Right renal pelvis (tissue), 4 donors: ENCODE results near the gene TTC21A. TPM values are rescaled to one million over a fixed set of nuclear protein-coding genes. Genes with fewer than 3 reads are reported as not detected.

ENCODE experiments used
- polyA plus RNA-seq, 4 donors: library from polyadenylated mRNA; unstranded; fragments of 120-200 nt; gene quantifications; one replicate each; pipeline ENCODE4 v1.2.1, GENCODE V29; 2013; ENCODE audit not compliant: insufficient read length in 4 of 4

The TTC21A gene
- polyA plus RNA-seq, 4 donors, result 5.9 to 10.9 (median 7.5) TPM

Other genes with a start within 250 kb of the TTC21A start
- gene SCN11A, start 55.7 kb upstream of the TTC21A start, polyA plus RNA-seq, result 1 to 10 TPM in 1 of 4 donors, under 1 TPM in 3; 0.80 to 1.0 (median 0.94) TPM
- 100 to 1,000 TPM in 2 of 4 donors, 10 to 100 TPM in 2; 79.7 to 104 (median 100) TPM for gene WDR48, start 55.7 kb upstream of the TTC21A start, polyA plus RNA-seq
- 10 to 100 TPM; 63.2 to 71.7 (median 65.5) TPM for gene GORASP1, start 53 bp upstream of the TTC21A start, polyA plus RNA-seq
- 10 to 100 TPM in 2 of 4 donors, 1 to 10 TPM in 2; 9.2 to 10.4 (median 10.1) TPM for gene CSRNP1, start 45.9 kb downstream of the TTC21A start, polyA plus RNA-seq
- gene XIRP1, start 84.9 kb downstream of the TTC21A start, polyA plus RNA-seq, result under 1 TPM; 0.10 to 0.15 (median 0.11) TPM
- gene CX3CR1, start 172.4 kb downstream of the TTC21A start, polyA plus RNA-seq, result 1 to 10 TPM; 1.4 to 6.0 (median 5.1) TPM
- not detected for gene CCR8, start 222.0 kb downstream of the TTC21A start, polyA plus RNA-seq